Measurements from ENCODE around the gene CXCL5.

CXCL5 gene

DNA sequence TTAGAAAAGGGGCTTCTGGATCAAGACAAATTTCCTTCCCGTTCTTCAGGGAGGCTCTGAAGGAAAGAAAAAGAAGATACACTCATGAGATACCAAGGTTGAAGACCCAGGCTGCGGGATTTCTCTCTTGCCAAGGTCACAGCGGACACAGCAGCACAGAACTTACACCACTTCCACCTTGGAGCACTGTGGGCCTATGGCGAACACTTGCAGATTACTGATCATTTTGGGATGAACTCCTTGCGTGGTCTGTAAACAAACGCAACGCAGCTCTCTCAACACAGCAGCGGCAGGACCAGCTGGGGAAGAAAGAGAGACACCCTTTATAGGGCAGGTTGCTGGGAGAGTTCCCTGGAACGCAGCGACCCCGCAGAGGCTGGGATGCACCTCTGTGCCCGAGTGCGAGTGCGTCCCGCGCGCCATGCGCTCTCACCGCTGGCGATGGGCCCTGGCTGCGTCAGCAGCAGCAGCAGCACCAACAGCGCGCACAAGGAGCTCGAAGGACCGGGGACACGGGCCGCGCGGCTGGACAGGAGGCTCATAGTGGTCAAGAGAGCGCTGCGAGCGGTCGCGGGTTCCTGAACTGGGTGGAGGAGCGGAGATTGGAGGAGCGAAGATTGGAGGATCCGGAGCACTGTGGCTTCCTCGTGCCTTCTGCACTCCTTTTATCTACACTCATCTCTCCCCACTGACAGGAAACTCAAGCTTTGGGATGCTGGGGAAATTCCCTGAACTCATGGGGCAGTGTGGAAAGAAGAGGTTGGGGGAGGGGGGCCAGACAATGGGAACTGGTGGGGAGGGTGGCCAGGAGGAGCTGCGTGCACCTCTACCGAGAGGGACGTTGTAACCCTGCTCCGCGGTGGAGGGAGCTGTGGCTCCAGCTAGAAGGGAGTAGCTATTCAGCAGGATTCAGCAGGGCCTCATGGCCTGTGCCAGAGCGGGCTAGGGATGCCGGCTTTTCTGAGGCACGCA, at the start of gene CXCL5:
Gene CXCL5 (minus strand): TSS at position 638 of the 972 bp plus-strand sequence. CDS start 96 bp downstream, at position 542.
- DNase-seq, result no peak

DNA sequence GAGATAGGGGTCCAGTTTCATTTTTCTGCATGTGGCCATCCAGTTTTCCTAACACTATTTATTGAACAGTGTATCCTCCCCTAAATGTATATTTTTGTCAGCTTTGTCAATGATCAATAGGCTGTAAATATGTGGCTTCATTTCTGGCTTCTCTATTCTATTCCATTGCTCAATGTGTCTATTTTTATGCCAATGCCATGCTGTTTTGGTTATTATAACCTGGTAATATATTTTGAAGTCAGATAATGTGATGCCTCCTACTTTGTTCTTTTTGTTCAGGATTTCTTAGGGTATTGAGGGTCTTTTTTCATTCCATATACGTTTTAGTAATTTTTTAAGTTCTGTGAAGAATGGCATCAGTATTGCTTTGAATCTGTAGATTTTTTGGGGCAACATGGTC, 48.7 kb upstream of the CXCL5 start:
- no peak for DNase-seq

DNA sequence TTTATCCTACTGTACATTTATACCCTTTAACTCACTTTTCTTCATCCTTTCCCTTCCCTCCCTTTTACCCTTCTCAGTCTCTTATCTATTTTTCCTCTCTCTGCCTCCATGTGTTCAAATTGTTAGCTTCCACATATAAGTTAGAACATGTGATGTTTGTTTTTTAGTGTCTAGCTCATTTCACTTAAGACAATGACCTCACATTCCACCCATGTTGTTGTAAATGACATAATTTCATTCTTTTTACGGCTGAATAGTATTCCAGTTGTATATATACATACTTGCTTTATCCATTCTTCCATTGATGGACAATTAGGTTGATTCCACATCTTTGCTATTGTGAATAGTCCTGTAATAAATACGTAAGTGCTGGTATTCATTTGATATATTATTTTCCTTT, 47.3 kb upstream of the CXCL5 start:
- no peak for DNase-seq

DNA sequence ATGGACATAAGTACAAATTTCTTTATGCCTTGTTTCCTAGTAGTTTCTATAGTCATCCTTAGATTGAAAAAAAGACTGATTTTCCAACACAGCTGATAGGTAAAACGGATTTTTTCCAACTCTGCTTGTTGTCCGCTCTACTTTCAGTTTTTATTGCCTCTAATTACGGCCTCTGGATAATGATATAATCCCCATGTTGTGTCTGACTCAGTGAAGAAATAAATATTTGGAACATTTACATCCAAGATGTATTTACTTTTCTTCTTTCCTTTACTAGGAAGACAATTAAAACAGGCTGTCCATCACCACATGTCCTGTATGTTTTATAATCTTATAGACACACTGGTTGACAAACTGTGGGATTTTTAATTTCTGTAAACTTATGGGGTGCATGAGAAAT, 46.8 kb upstream of the CXCL5 start:
- no peak for DNase-seq

- DNase-seq, result no peak
Observed at GRCh38 chr4:74044677-74045076, 46.2 kb upstream of the CXCL5 start.

- DNase-seq, result no peak
Observed at GRCh38 chr4:74042681-74043080, 44.2 kb upstream of the CXCL5 start.

DNA sequence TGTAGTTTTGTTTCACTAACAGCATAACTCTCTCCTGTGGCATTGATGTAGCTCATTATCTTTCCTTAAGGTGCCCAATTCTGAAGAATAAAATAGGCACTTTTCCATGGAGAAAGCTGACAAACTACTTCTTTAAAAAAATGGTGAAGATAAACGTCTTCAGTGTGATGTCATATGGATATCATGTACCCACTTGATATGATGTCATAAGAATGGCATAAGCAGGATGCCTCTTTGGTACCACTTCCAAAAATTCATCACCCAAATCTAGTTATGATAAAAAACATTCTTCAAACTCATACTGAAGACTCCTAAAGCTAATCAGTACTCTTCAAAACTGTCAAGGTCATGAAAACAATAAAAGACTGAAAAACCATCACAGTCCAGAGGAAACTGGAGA, 42.9 kb upstream of the CXCL5 start:
- no peak for DNase-seq

- DNase-seq, result no peak
Observed at GRCh38 chr4:74039315-74039763, 40.9 kb upstream of the CXCL5 start.

- DNase-seq, result peak; percentile 28
Observed at GRCh38 chr4:74038425-74039314, 40.2 kb upstream of the CXCL5 start, which contains the start of gene CXCL3. Gene CXCL3, minus strand, starts transcription at chr4:74038689. Its CDS starts 78 bp downstream, at chr4:74038611.

GRCh38 chr4:74038086-74038424, 39.6 kb upstream of the CXCL5 start:
- DNase-seq, result no peak

DNA sequence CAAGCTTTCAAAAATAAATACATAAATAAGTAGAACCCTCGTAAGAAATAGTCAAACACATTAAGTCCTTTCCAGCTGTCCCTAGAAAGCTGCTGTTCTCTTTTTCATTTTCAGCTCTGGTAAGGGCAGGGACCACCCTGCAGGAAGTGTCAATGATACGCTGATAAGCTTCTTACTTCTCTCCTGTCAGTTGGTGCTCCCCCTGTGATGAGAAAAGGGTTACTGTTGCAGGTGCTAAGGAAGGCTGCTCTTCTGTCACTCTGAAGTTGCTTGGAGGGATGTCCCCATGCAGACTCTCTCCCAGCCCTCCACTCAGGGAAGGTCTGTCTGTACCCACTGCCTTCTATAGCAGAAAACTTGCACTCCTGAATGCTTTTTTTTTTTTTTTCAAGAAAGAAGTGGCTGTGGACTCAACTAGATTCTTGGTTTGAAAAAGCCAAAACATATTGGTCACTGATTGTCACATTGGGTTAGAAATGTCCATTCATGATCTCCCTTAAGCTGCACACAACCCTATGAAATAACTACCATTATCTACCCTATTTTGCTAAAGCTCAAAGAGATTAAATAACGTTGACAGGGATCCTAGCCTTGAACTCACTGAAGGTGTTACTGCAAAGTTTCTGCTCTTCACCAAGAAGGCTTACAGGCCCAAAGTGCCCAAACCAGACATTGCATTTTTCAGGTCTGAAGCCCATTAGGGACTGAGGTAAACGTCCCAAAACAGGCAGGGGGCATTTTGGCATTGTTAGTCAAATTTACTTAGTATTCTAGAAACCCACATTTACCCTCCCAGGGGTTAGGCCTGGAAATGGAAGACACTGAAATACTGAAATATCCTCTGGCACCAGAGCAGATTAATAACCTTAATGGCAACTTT, 38.8 kb upstream of the CXCL5 start:
- no peak for DNase-seq

DNA sequence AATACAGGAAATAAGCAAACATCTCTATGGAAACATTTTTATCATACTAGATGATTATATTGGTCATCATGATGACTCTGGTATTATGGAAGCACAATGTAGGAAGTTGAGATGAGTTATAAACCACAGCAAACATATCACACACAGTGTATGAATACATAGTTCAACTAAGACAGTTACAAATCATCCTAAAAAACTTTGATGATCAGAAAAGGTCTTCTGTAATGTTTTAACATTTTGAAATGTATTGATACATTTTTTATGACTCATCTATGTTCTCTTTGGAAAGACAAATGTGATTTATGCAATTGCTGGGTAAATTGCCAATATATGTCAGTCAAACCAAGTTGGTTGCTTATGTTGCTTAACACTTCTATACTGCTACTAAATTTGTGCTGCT, 35.3 kb upstream of the CXCL5 start:
- no peak for DNase-seq

GRCh38 chr4:74032064-74032463, 33.6 kb upstream of the CXCL5 start:
- no peak for DNase-seq

DNA sequence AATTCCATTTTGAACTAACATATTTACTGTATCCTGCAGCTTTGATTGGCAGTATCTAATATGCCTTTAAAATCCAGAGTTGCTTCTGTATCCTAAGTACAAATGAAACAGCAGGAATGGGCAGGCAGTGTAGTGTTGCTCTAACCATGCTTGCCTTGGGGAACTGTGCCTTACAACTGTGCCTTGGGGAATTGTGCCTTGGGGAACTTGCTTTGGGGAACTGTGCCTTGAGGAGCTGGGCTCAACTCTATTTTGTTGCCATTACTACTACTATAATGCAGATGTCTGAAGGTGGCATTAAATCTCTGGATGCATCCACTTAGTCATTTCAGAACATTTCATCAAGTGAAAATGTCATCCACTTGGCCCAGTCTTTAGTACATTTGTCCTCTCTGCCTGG, 33.1 kb upstream of the CXCL5 start:
- DNase-seq, result no peak

- DNase-seq, result no peak
Observed at GRCh38 chr4:74030285-74030684, 31.8 kb upstream of the CXCL5 start.

DNA sequence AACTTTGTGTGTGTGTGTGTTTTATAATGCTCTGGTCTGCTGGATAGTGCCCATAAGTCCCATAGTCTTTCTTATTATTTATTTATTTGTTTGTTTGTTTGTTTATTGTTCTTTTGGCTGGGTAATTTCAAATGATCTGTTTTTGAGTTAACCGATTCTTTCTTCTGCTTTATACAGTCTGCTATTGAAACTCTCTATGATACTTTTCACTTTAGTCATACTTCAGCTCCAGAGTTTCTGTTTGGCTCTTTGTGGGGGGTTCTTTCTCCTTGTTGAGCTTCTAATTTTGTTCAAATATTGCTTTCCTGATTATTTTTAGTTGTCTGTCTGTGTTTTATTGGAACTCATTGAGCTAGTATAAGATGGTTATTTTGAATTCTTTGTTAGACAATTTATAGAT, 30.0 kb upstream of the CXCL5 start:
- DNase-seq, result no peak

GRCh38 chr4:74023709-74024108, 25.2 kb upstream of the CXCL5 start:
- DNase-seq, result no peak

- DNase-seq, result no peak
Observed at GRCh38 chr4:74021601-74022000, 23.1 kb upstream of the CXCL5 start.

DNA sequence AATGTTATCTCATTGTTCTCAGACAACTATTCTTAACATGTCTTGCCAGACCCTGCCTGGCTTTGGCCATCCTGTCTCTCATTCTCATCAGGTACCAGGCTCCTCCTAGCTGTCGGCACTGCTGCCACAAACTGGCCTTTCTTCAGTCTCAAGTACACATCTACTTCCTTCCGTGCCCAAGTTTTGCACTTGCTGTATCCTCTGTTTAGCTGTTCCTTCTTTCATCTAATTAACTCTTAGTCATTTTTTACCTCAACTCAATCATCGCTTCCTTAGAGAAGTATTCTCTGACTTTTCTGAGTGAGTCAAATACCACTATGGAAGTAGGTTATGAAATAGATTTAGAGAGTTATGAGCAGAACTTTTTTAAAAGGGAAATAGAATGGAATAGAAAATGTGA, 20.3 kb upstream of the CXCL5 start:
- no peak for DNase-seq

DNA sequence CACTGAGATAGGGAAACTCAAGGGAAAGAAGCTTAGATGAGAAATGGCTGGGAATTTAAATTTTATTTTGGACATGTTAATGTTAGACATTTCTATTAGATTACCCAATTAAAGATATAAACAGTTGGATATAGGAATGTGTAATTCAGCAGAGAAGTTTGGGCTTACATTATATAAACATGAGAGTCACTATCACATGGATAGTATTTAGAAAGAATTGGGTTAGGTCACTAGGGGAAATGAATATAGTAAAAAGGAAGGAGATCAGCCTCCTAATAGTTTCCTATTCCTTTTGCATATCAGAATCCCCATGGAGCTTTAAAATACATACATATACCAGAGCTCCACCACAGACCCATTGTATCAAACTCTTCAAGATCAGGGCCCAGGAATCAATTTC, 19.6 kb upstream of the CXCL5 start:
- DNase-seq, result no peak

- DNase-seq, result no peak
Observed at GRCh38 chr4:74016068-74016467, 17.6 kb upstream of the CXCL5 start.

DNA sequence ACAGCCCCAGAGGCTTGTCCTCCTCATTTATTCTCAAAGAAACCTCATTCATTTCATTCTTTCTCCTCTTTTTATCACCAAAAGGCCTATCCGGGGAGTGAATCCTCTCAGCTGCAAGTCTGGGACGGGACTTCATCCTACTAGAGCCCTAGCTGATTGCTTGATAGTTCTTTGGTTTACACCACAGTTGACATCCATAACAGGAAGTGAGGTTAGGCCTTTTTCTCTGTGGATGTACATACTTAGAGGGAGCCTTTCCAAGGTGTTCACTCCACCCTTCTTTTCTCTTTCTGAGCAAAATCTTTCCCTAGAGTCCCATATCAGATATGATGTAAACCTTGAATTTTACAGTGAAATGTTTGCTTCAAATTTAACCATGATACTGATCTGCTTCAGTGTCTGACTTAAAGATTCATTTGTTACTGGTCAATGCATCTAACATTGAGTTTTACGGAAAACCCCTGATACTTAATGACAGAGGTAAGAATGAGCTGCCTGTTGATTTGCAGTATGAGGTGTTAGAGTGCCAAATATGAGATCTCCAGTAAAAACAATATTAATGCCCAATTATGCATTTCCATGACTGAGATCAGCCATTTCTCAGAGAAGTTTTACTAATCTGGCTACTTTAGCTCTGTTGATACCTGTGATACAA, 16.8 kb upstream of the CXCL5 start:
- DNase-seq, result no peak
